Colonic mucosa (tissue), 4 donors: ENCODE data around the gene HEPACAM2. TPM values are rescaled to one million over a fixed set of nuclear protein-coding genes. Genes with fewer than 3 reads are reported as not detected.

Experiments used
- DNase-seq: peaks from one replicate; pipeline ENCODE4 v3.0.0-alpha.2; 2020
- H3K27ac ChIP-seq: fragments of 200-600 bp; one replicate; pipeline ENCODE4 v1.8.0; 2021
- H3K27me3 ChIP-seq: fragments of 200-600 bp; one replicate; pipeline ENCODE4 v1.8.0; 2021
- H3K36me3 ChIP-seq: fragments of 200-600 bp; one replicate; pipeline ENCODE4 v1.8.0; 2021
- H3K4me1 ChIP-seq: fragments of 200-600 bp; one replicate; pipeline ENCODE4 v1.8.0; 2021; ENCODE audit warnings: mild to moderate bottlenecking
- H3K4me3 ChIP-seq: fragments of 200-600 bp; one replicate; pipeline ENCODE4 v1.8.0; 2021
- H3K9ac ChIP-seq, 2 donors: one replicate each; pipeline ENCODE4 v1.7.0; 2013; ENCODE audit warnings: control low read depth in 2 of 2, low read depth in 2 of 2, low read length in 2 of 2
- H3K9me3 ChIP-seq: fragments of 200-600 bp; one replicate; pipeline ENCODE4 v1.8.0; 2021
- CTCF ChIP-seq: fragments of 200-600 bp; IDR thresholded peaks from one replicate; pipeline ENCODE4 v1.8.0; 2022; ENCODE audit warnings: antibody characterized with exemption, mild to moderate bottlenecking
- intact Hi-C: fragments of 100-400 bp; cut with DNase I; formaldehyde crosslinking; loops from one replicate; pipeline ENCODE4 v1.14.1; 2022
- total RNA-seq, 2 donors: library from RNA; stranded (reverse); fragmentation: NEBNext Ultra II Directional in 1 of 2; extraction: Animal tissue kit (Norgen Biotek cat#: 25700) in 1 of 2; gene quantifications; one replicate each; pipeline ENCODE4 v1.2.1, GENCODE V29; 2021
- donor health status: healthy.
- donor health status: DM: no; HTN: no; CAD: no.
- donor health status: DM: no; HTN: no; CAD: no.

Gene HEPACAM2
- total RNA-seq, 2 donors from 2014 or later: 45.9 to 81.5 TPM

GRCh38 chr7:93161181-93161762, 65.0 kb downstream of the HEPACAM2 start:
- TF ChIP-seq CTCF: no peak
- Histone ChIP-seq H3K9ac (no peak overlapping the region), H3K27ac (no peak overlapping the region), H3K27me3 (no peaks in the 10 kb centered on the region), H3K36me3 (no peaks in the 10 kb centered on the region), H3K9me3 (no peaks in the 10 kb centered on the region), H3K4me1 (no peaks in the 10 kb centered on the region), H3K4me3 (no peak overlapping the region)
- no peak for DNase-seq
- intact Hi-C loops: no loop called here

GRCh38 chr7:93160410-93160809, 65.9 kb downstream of the HEPACAM2 start:
- TF ChIP-seq CTCF: no peak
- H3K9ac ChIP-seq: no peak overlapping the region
- H3K4me3 ChIP-seq: no peak overlapping the region
- H3K27ac ChIP-seq: no peak overlapping the region
- no peaks in the 10 kb centered on the region for H3K36me3 ChIP-seq
- DNase-seq: no peak
- H3K27me3 ChIP-seq: no peaks in the 10 kb centered on the region
- no peaks in the 10 kb centered on the region for H3K9me3 ChIP-seq
- H3K4me1 ChIP-seq: no peaks in the 10 kb centered on the region
- intact Hi-C loops: no loop called here

- no peaks in the 10 kb centered on the region for H3K4me1 ChIP-seq
- no peak for DNase-seq
- intact Hi-C loops: no loop called here
- H3K27ac ChIP-seq: no peak overlapping the region
- H3K36me3 ChIP-seq: no peaks in the 10 kb centered on the region
- no peak overlapping the region for H3K9ac ChIP-seq
- no peak overlapping the region for H3K4me3 ChIP-seq
- H3K27me3 ChIP-seq: no peaks in the 10 kb centered on the region
- TF ChIP-seq CTCF: no peak
- no peaks in the 10 kb centered on the region for H3K9me3 ChIP-seq
These were observed 66.8 kb downstream of the HEPACAM2 start for GRCh38 chr7:93159490-93159889.

DNA sequence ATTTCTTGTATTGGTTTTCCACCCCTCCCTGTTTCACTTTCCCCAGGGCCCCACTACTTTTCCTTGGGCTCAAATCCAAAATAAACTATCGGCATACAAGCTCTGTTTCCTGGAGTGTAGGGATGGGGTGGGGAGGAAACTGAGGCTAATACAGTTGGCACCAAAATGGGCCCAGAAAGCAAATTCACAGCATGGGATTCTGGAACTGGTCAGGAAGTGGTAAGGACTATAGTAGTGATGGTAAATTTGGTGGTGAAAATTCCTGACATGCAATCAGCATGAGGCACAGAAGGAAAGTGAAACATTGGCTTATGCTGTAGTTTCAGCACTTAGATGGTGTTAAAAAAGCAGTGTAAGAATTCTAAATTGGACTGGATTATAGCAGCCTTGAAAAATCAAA, 69.4 kb downstream of the HEPACAM2 start:
- Histone ChIP-seq H3K4me3 (no peak overlapping the region), H3K9ac (no peak overlapping the region), H3K4me1 (no peaks in the 10 kb centered on the region), H3K9me3 (no peaks in the 10 kb centered on the region), H3K36me3 (no peaks in the 10 kb centered on the region), H3K27ac (no peak overlapping the region), H3K27me3 (no peaks in the 10 kb centered on the region)
- intact Hi-C loops: no loop called here
- TF ChIP-seq CTCF: no peak
- DNase-seq: no peak

DNA sequence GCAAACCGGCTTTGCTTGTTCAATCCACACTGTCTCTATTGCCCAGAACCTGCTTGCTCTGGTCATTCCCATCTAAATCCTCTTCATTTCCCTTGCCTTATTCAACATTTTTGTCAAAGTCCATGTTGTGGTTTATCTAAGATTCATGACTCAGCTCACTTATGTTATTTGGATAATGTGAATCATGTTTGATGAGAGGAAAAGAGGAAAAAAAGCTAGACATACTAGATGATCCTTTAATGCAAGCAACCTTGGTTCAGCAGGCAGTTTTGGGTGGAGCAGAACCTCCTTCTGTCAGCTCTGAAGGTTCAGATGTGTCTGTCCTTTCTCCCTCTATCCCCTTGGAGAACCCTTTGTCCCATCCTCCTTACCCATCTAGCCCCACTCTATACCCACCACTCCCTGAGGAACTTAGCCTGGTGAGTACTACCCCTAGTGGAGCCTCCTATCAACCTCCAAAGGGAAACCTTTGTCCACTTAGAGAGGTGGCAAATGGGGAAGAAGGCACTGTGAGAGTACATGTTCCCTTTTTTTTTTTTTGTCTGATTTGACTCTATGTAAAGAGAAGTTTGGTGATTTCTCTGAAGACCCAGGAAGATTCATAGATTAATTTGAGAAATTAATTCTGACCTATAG, 76.0 kb downstream of the HEPACAM2 start:
- Histone ChIP-seq H3K9ac (no peak overlapping the region), H3K36me3 (no peaks in the 10 kb centered on the region), H3K4me1 (no peaks in the 10 kb centered on the region), H3K9me3 (no peaks in the 10 kb centered on the region), H3K27ac (no peak overlapping the region), H3K4me3 (no peak overlapping the region), H3K27me3 (no peaks in the 10 kb centered on the region)
- intact Hi-C loops: no loop called here
- TF ChIP-seq CTCF: no peak
- no peak for DNase-seq
